Breast epithelium (tissue), 3 donors: ENCODE measurements around the gene GALNT16.

Experiments
- CTCF ChIP-seq, 3 donors: fragments of 450-650 bp; IDR thresholded peaks; one replicate each; pipeline ENCODE4 v1.5.1; 2016 to 2017; ENCODE audit warnings: antibody characterized with exemption in 3 of 3, mild to moderate bottlenecking in 3 of 3, moderate library complexity in 3 of 3
- POLR2A ChIP-seq: fragments of 450-650 bp; IDR thresholded peaks from one replicate; pipeline ENCODE4 v1.6.1; 2016; ENCODE audit warnings: antibody characterized with exemption, mild to moderate bottlenecking, moderate library complexity
- POLR2AphosphoS5 ChIP-seq, 3 donors: sonication (generic); formaldehyde crosslinking; IDR thresholded peaks; one replicate each; pipeline ENCODE4 v1.6.1; 2017; ENCODE audit warnings: antibody characterized with exemption in 3 of 3

GRCh38 chr14:69331206-69331605, 71.2 kb downstream of the GALNT16 start:
- TF ChIP-seq POLR2A (no peak), CTCF (IDR thresholded peaks at IDR 0.05) (no peak), POLR2AphosphoS5 (IDR thresholded peaks at IDR 0.05) (no peak)
